DND-41 (cell line): ENCODE results near the gene SEMA6B.

Experiments used
- EZH2 ChIP-seq: IDR thresholded peaks from 3 replicates; pipeline ENCODE4 v1.6.1; 2012; ENCODE audit warnings: borderline replicate concordance, low read depth, mild to moderate bottlenecking, moderate library complexity, low read length, inconsistent platforms; ENCODE audit not compliant: severe bottlenecking
- TF ChIP-seq, protein P1 (sequence below): IDR thresholded peaks from 2 replicates; pipeline ENCODE4 v1.5.1; 2012; ENCODE audit warnings: borderline replicate concordance, low read length, moderate library complexity, mild to moderate bottlenecking; ENCODE audit not compliant: poor library complexity, severe bottlenecking; ENCODE audit errors: extremely low read depth

DNA sequence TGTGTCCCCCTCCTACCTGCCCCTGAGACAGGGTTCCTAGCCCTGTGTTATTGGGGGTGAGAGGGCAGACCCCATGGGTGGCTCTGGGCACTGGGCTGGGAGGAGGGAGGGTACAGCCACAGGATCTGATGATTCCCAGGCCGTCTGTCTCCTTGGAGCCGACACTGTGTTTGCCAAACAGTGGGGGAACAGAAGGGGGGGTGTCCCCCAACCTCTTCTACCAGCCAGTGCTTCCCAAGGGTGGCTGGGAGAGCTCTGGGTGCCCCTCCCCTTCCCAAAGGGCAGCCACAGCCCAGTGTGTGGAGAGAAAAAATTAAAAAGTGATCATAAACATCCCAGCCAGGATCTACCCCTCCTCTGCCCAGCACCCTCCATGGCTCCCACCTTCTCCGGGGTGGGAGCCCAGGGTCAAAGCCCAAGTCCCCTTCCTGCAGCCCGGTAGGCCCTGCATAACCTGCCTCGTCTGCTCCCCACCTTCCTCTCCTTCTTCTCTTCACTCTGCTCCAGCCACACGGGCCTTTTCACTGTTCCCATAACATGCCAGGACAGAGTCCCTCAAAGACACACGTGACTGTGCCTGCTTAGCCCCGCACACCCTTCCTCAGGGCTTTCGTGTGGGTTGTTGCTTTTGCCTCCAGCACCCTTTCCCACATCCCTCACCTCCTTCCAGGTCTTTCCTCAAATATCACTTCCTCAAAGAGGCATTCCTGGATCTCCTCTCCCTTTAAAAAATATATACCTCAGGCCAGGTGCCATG lies 39.8 kb downstream of the SEMA6B start:
- TF ChIP-seq, protein P1, sequence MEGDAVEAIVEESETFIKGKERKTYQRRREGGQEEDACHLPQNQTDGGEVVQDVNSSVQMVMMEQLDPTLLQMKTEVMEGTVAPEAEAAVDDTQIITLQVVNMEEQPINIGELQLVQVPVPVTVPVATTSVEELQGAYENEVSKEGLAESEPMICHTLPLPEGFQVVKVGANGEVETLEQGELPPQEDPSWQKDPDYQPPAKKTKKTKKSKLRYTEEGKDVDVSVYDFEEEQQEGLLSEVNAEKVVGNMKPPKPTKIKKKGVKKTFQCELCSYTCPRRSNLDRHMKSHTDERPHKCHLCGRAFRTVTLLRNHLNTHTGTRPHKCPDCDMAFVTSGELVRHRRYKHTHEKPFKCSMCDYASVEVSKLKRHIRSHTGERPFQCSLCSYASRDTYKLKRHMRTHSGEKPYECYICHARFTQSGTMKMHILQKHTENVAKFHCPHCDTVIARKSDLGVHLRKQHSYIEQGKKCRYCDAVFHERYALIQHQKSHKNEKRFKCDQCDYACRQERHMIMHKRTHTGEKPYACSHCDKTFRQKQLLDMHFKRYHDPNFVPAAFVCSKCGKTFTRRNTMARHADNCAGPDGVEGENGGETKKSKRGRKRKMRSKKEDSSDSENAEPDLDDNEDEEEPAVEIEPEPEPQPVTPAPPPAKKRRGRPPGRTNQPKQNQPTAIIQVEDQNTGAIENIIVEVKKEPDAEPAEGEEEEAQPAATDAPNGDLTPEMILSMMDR: no peak
- no peak for TF ChIP-seq EZH2
